Left lung (tissue), 14 donors: ENCODE data around the gene GABRR3. TPM values are rescaled to one million over a fixed set of nuclear protein-coding genes. Genes with fewer than 3 reads are reported as not detected.

Source experiments
- ATAC-seq: fragments of 200-7000 bp; cut with Tn5 transposase; one replicate; pipeline ENCODE4 v1.9.1; 2020; ENCODE audit warnings: moderate library complexity
- DNase-seq, 4 donors: peaks; one replicate each; pipeline ENCODE4 v3.0.0-alpha.2; 2013 to 2020
- H3K27ac ChIP-seq, 2 donors: fragments of 200-600 bp; sonication (generic) in 1 of 2; one replicate each; pipeline versions ENCODE4 v1.5.0 to v1.8.0; 2020 to 2021
- H3K27me3 ChIP-seq, 2 donors: fragments of 200-600 bp; sonication (generic) in 1 of 2; one replicate each; pipeline versions ENCODE4 v1.5.0 to v1.8.0; 2020 to 2021
- H3K36me3 ChIP-seq, 2 donors: fragments of 200-600 bp; sonication (generic) in 1 of 2; one replicate each; pipeline versions ENCODE4 v1.5.0 to v1.8.0; 2020 to 2021
- H3K4me1 ChIP-seq, 2 donors: fragments of 200-600 bp; one replicate each; pipeline ENCODE4 v1.8.0; 2021
- H3K4me3 ChIP-seq, 2 donors: fragments of 200-600 bp; sonication (generic) in 1 of 2; one replicate each; pipeline versions ENCODE4 v1.5.0 to v1.8.0; 2020 to 2021; ENCODE audit warnings: mild to moderate bottlenecking in 1 of 2
- H3K9me3 ChIP-seq, 2 donors: fragments of 200-600 bp; sonication (generic) in 1 of 2; one replicate each; pipeline versions ENCODE4 v1.5.0 to v1.8.0; 2020 to 2021
- intact Hi-C, 2 donors: fragments of 100-400 bp; cut with DNase I; formaldehyde crosslinking; loops; one replicate each; pipeline versions ENCODE4 v1.11.2 to v1.14.2; 2022
- long read RNA-seq, 12 donors: library from polyadenylated mRNA in 2 of 12; unstranded in 2 of 12; transcript quantifications; one replicate each; pipeline ENCODE4 v2.0.0 and lab custom pipeline, GENCODE V29; 2019 to 2026
- polyA plus RNA-seq, 6 donors: library from polyadenylated mRNA; unstranded; fragments of 120-200 nt; gene quantifications; one replicate each; pipeline ENCODE4 v1.2.1, GENCODE V29; 2013; ENCODE audit not compliant: insufficient read length in 6 of 6
- total RNA-seq, 2 donors: library from RNA; stranded (reverse); fragmentation: NEBNext Ultra II Directional; extraction: Animal tissue kit (Norgen Biotek cat#: 25700); gene quantifications; one replicate each; pipeline ENCODE4 v1.2.1, GENCODE V29; 2021
- TF ChIP-seq, protein P1 (sequence below), 2 donors: fragments of 200-600 bp; sonication (generic) in 1 of 2; IDR thresholded peaks; one replicate each; pipeline versions ENCODE4 v1.5.0 to v1.8.0; 2021; ENCODE audit warnings: antibody characterized with exemption in 2 of 2
- donor health status: DM: no; HTN: yes; CAD: no.
- donor health status: DM: no; HTN: no; CAD: no.

GABRR3 gene
- not detected for total RNA-seq
- polyA plus RNA-seq: under 1 TPM in 1 of 6 donors, not detected in 5; 0.10 TPM
- long read RNA-seq, donor 1: 0 reads
- long read RNA-seq, donor 2: 0 reads
- long read RNA-seq, donor 3: 0 reads
- long read RNA-seq, donor 4: 0 reads
- long read RNA-seq, donor 5: 0 reads
- long read RNA-seq, donor 6: 0 reads
- long read RNA-seq, donor 7: 0 reads
- long read RNA-seq, donor 8: 0 reads
- long read RNA-seq, donor 9: 0 reads
- long read RNA-seq, donor 10: 0 reads
- long read RNA-seq, donor 11: 0 reads
- long read RNA-seq, donor 12: 0 reads

DNA sequence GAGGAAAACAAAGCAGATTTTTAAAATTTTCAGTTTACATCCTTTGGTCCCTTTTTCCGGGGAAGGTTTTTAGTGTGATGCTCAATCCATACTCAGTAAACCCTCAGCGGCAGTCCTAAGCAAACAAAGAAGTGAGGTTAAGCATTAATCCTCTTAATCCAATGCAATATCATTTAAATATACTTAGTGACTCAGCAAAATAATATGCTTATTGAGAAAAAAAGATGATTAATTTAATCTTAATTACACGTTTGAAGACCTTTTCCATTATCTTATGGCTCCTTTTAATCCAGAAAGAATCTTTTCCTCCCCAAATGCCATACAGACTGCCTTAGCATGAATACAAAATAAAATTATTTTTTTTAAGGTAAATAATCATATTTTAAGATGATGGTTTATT is at the start of gene GABRR3:
GABRR3 (minus strand) TSS at position 108 of the 400 bp plus-strand sequence. CDS start 328 bp downstream, outside the sequence.
- no peak for ATAC-seq
- DNase-seq: no peak
- H3K27ac ChIP-seq: no peak within 1 kb of the TSS
- no peaks in the 10 kb centered on the region for H3K4me1 ChIP-seq
- H3K9me3 ChIP-seq: no peaks in the 10 kb centered on the region
- intact Hi-C loops: no loop called here
- H3K27me3 ChIP-seq: peaks cover 0 to 28% of the 10 kb centered on the region in 2 donors
- H3K36me3 ChIP-seq: no peaks in the 10 kb centered on the region
- TF ChIP-seq, protein P1, sequence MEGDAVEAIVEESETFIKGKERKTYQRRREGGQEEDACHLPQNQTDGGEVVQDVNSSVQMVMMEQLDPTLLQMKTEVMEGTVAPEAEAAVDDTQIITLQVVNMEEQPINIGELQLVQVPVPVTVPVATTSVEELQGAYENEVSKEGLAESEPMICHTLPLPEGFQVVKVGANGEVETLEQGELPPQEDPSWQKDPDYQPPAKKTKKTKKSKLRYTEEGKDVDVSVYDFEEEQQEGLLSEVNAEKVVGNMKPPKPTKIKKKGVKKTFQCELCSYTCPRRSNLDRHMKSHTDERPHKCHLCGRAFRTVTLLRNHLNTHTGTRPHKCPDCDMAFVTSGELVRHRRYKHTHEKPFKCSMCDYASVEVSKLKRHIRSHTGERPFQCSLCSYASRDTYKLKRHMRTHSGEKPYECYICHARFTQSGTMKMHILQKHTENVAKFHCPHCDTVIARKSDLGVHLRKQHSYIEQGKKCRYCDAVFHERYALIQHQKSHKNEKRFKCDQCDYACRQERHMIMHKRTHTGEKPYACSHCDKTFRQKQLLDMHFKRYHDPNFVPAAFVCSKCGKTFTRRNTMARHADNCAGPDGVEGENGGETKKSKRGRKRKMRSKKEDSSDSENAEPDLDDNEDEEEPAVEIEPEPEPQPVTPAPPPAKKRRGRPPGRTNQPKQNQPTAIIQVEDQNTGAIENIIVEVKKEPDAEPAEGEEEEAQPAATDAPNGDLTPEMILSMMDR (IDR thresholded peaks at IDR 0.05): no peak
- H3K4me3 ChIP-seq: no peak within 1 kb of the TSS

DNA sequence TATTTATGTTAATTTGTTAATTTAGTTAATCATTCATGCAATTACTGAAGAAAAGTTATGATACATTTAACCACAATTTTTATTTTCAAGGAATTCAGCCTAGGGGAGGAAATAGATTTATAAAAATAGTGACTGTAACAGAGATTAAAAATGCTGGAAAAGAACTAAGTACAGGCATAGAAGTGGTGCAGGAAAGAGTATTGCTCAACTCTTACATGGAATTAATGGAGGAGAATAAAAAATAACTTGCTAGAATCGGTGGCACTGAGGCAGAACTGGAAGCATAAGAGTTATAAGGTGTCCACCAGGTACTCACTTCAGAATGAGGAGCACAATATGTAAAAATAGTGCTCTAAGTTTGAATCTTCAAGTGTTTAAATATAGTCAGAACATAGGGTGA is 38.4 kb upstream of the GABRR3 start:
- no peak for ATAC-seq
- Histone ChIP-seq H3K27ac (no peak overlapping the region), H3K4me1 (no peaks in the 10 kb centered on the region), H3K9me3 (no peaks in the 10 kb centered on the region), H3K27me3 (no peaks in the 10 kb centered on the region), H3K36me3 (no peaks in the 10 kb centered on the region), H3K4me3 (no peak overlapping the region)
- intact Hi-C loops: no loop called here
- no peak for DNase-seq
- TF ChIP-seq, protein P1 (IDR thresholded peaks at IDR 0.05): no peak

DNA sequence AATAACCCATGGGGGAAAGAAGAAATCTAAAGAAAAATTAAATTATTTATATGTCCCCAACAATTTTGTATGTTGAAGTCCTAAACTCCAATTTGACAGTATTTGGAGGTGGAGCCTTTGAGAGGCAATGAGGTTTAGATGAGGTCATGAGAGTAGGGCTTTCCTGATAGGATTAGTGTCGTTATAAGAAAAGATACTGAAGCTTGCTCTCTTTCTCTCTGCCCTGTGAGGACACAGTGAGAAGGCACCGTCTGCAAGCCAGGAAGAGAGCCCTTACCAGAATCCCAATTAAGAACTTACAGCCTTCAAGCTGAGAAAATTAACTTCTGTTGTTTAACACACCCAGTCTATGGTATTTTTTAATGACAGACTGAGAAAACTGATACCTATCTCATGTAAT is 35.7 kb upstream of the GABRR3 start:
- DNase-seq: no peak
- intact Hi-C loops: no loop called here
- no peaks in the 10 kb centered on the region for H3K9me3 ChIP-seq
- ATAC-seq: no peak
- no peaks in the 10 kb centered on the region for H3K4me1 ChIP-seq
- no peaks in the 10 kb centered on the region for H3K27me3 ChIP-seq
- TF ChIP-seq, protein P1 (IDR thresholded peaks at IDR 0.05): no peak
- no peak overlapping the region for H3K4me3 ChIP-seq
- no peaks in the 10 kb centered on the region for H3K36me3 ChIP-seq
- no peak overlapping the region for H3K27ac ChIP-seq

DNA sequence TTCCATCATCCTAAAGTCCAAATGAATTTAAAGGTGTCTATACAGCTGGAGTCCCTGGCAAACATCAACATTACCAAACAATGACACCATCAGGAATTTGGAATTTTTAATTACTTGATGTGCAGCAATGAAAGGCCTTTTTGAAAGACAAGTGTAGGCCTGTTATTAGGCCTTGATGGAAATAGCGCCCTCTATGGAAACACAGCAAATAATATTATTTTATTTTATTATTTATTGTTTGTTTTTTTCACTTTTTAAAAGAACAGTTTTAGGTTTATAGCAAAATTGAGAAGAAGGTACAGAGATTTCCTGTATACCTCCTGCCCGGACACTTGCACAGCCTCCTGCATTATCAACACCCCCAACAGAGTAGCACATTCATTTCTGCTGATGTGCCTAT is 33.7 kb upstream of the GABRR3 start:
- ATAC-seq (no peak), DNase-seq (no peak)
- Histone ChIP-seq H3K27ac (no peak overlapping the region), H3K27me3 (peaks cover 0 to 4% of the 10 kb centered on the region in 2 donors), H3K4me3 (no peak overlapping the region), H3K36me3 (no peaks in the 10 kb centered on the region), H3K4me1 (no peaks in the 10 kb centered on the region), H3K9me3 (no peaks in the 10 kb centered on the region)
- TF ChIP-seq, protein P1 (IDR thresholded peaks at IDR 0.05): no peak
- intact Hi-C loops: no loop called here

DNA sequence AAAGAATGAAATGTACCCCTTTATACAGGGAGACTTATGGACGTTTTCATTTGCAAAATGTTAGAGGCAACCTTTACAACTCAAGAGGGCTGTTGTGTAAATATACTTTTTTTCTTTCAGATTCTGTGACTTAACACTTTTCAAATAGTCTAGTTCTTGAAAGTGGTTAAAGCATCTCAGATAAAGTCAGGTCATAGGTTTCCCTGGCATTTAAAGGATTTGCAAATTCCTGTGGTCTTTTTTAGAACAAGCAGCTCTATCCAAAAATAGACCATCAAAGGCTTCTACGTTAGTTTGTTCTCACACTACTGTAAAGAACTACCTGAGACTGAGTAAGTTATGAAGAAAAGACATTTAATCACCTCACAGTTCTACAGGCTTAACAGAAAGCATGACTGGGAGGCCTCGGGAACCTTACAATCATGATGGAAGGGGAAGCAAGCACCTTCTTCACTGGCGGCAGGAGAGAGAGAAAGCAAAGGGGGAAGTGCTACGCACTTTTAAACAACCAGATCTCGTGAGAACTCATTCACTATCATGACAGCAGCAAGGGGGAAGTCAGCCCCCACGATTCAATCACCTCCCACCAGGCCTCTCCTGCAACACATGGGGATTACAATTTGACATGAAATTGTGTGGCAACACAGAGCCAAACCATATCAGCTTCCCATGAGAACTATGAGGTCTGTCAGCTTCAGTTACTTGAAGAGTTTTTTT is 23.3 kb upstream of the GABRR3 start:
- H3K4me1 ChIP-seq: no peaks in the 10 kb centered on the region
- no peaks in the 10 kb centered on the region for H3K36me3 ChIP-seq
- H3K27me3 ChIP-seq: no peaks in the 10 kb centered on the region
- H3K9me3 ChIP-seq: no peaks in the 10 kb centered on the region
- intact Hi-C loops: no loop called here
- no peak overlapping the region for H3K27ac ChIP-seq
- DNase-seq (peak in 1 of 4 donors; percentile 30), ATAC-seq (peak; percentile 77)
- H3K4me3 ChIP-seq: no peak overlapping the region
- TF ChIP-seq, protein P1 (IDR thresholded peaks at IDR 0.05): no peak
